Memory B cell (primary cell): ENCODE data around the gene VGLL4.
A peak's percentile ranks its signal among the peaks of the same experiment; 100 is the strongest.

Experiments
- ATAC-seq: fragments of 150-1000 bp; cut with Tn5 transposase; 2 replicates; pipeline ENCODE4 v1.10.0; 2021; ENCODE audit warnings: low read depth, mild to moderate bottlenecking, moderate library complexity
- DNase-seq, 2 donors: peaks; one replicate each; pipeline ENCODE4 v3.0.0; 2022; ENCODE audit warnings: low spot score in 2 of 2
- H3K27ac Mint-ChIP-seq: one replicate; pipeline ENCODE4 v1.8.0; 2022; ENCODE audit warnings: mild to moderate bottlenecking, moderate library complexity, mixed read lengths
- H3K27me3 Mint-ChIP-seq: one replicate; pipeline ENCODE4 v1.8.0; 2022; ENCODE audit warnings: mixed read lengths
- H3K36me3 Mint-ChIP-seq: one replicate; pipeline ENCODE4 v1.8.0; 2022; ENCODE audit warnings: mild to moderate bottlenecking, mixed read lengths
- H3K4me1 Mint-ChIP-seq: one replicate; pipeline ENCODE4 v1.8.0; 2022; ENCODE audit warnings: mixed read lengths
- H3K4me3 Mint-ChIP-seq: one replicate; pipeline ENCODE4 v1.8.0; 2022; ENCODE audit warnings: mild to moderate bottlenecking, moderate library complexity, mixed read lengths
- H3K9me3 Mint-ChIP-seq: one replicate; pipeline ENCODE4 v1.8.0; 2022; ENCODE audit warnings: mixed read lengths

Gene VGLL4

GRCh38 chr3:11560746-11561145 is 83.0 kb downstream of the VGLL4 start:
- ATAC-seq (no peak), DNase-seq (no peak)
- Mint-ChIP-seq H3K36me3 (peaks cover 12% of the 10 kb centered on the region), H3K4me1 (no peaks in the 10 kb centered on the region), H3K27me3 (no peaks in the 10 kb centered on the region), H3K27ac (peak overlapping the region; percentile 69), H3K9me3 (no peaks in the 10 kb centered on the region), H3K4me3 (no peak overlapping the region)

- H3K27me3 Mint-ChIP-seq = no peaks in the 10 kb centered on the region
- no peak for DNase-seq
- no peaks in the 10 kb centered on the region for H3K4me1 Mint-ChIP-seq
- ATAC-seq = no peak
- peaks cover 12% of the 10 kb centered on the region for H3K36me3 Mint-ChIP-seq
- no peaks in the 10 kb centered on the region for H3K9me3 Mint-ChIP-seq
- peak overlapping the region; percentile 69 for H3K27ac Mint-ChIP-seq
- H3K4me3 Mint-ChIP-seq = no peak overlapping the region
These were observed 83.7 kb downstream of the VGLL4 start for GRCh38 chr3:11559816-11560633.

GRCh38 chr3:11558918-11559815 is 84.5 kb downstream of the VGLL4 start:
- Mint-ChIP-seq H3K4me1 (no peaks in the 10 kb centered on the region), H3K9me3 (no peaks in the 10 kb centered on the region), H3K36me3 (peaks cover 12% of the 10 kb centered on the region), H3K27ac (peak overlapping the region; percentile 69), H3K27me3 (no peaks in the 10 kb centered on the region), H3K4me3 (no peak overlapping the region)
- no peak for ATAC-seq
- no peak for DNase-seq

DNA sequence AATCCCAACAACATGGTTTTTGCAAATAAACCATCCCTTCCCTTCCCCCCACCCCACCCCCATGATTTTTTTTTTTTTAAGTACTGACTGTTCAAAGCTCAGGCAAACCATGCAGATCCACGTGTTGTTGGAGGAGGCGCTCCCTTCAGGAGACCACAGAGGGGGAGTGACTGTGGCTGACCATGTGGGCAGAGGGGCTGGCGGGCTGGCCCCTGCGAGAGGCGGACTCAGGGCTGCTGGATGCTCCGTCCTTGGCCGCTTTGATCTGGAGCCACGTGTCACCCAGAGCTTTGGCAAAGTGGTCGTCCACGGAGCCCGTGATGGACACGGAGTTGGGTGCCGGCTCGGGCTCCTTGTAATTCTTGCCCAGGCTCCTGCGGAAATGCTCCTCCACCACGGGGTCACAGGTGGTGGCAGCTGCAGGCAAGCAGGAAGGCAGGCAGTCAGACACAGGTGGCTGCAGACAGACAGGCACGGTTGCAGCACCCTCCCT is 85.3 kb downstream of the VGLL4 start:
- Mint-ChIP-seq H3K27ac (peak overlapping the region; percentile 41), H3K4me3 (no peak overlapping the region), H3K9me3 (no peaks in the 10 kb centered on the region), H3K36me3 (peaks cover 13% of the 10 kb centered on the region), H3K4me1 (no peaks in the 10 kb centered on the region), H3K27me3 (no peaks in the 10 kb centered on the region)
- ATAC-seq (no peak), DNase-seq (no peak)

DNA sequence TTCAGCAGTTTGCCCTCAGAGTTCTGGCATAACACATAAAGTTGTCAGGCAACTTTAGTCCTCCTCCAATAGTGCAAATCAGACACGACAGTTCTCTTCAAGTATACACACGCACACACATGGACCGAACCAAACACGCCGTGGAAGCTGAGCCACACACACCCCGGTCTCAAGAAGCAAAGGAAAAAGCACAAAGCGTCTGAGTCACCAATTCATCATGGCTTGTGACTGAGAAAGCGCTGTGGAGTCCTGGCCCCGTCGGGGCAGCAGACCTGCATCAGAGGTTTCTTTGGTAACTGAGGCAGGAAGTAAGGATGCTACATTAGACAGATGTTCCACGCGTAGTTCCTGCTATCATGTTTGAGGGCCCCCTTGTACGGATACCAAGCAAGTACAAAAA is 85.7 kb downstream of the VGLL4 start:
- Mint-ChIP-seq H3K27me3 (no peaks in the 10 kb centered on the region), H3K27ac (peak overlapping the region; percentile 41), H3K9me3 (no peaks in the 10 kb centered on the region), H3K36me3 (peaks cover 11% of the 10 kb centered on the region), H3K4me1 (no peaks in the 10 kb centered on the region), H3K4me3 (no peak overlapping the region)
- ATAC-seq = no peak
- no peak for DNase-seq

GRCh38 chr3:11556851-11557644 is 86.7 kb downstream of the VGLL4 start:
- H3K4me1 Mint-ChIP-seq = no peaks in the 10 kb centered on the region
- ATAC-seq = no peak
- no peak for DNase-seq
- H3K36me3 Mint-ChIP-seq = peaks cover 18% of the 10 kb centered on the region
- no peak overlapping the region for H3K4me3 Mint-ChIP-seq
- no peaks in the 10 kb centered on the region for H3K9me3 Mint-ChIP-seq
- H3K27me3 Mint-ChIP-seq = no peaks in the 10 kb centered on the region
- H3K27ac Mint-ChIP-seq = peak overlapping the region; percentile 41

DNA sequence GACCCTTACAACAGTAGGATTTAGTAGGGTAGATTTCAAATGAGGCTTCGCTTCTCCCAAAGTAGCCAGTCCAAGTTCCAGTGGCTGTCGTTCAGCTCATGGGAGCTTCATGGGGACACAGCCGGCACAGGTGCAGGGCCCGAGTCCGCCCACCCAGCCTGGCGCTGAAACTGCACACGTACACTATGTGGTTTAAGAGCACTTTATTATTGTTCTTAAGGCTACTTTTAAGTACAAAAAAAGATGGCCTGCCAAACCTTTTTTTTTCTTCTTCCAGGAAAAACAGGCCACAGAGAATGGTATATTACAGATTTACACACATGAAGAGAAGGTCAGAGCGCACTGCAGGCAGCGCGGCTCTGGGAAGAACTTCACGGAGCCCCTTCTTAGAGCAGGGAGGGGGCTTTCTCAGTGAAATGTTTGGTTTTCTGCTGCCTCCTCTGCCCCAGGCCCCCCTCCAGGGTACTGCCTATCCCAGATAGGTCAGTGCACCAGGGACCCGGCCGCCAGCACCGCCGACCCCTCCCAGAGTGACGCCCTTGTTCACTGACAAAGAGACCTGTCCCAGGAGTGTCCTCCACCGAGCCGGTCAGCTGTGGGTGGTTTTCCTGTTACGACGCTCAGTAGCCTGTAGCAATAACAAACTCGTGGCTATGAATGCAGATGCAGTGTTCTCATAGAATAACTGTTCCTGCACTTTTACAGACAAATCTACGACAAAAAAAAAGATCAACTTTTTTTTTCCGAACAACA is 87.7 kb downstream of the VGLL4 start:
- no peak overlapping the region for H3K4me3 Mint-ChIP-seq
- no peaks in the 10 kb centered on the region for H3K9me3 Mint-ChIP-seq
- no peaks in the 10 kb centered on the region for H3K4me1 Mint-ChIP-seq
- ATAC-seq (no peak), DNase-seq (no peak)
- H3K27me3 Mint-ChIP-seq = no peaks in the 10 kb centered on the region
- no peak overlapping the region for H3K27ac Mint-ChIP-seq
- H3K36me3 Mint-ChIP-seq = peaks cover 21% of the 10 kb centered on the region

GRCh38 chr3:11555211-11555782 is 88.4 kb downstream of the VGLL4 start:
- Mint-ChIP-seq H3K9me3 (no peaks in the 10 kb centered on the region), H3K4me1 (peaks cover 5% of the 10 kb centered on the region), H3K36me3 (peaks cover 22% of the 10 kb centered on the region), H3K4me3 (no peak overlapping the region), H3K27me3 (no peaks in the 10 kb centered on the region), H3K27ac (no peak overlapping the region)
- DNase-seq = no peak
- no peak for ATAC-seq

DNA sequence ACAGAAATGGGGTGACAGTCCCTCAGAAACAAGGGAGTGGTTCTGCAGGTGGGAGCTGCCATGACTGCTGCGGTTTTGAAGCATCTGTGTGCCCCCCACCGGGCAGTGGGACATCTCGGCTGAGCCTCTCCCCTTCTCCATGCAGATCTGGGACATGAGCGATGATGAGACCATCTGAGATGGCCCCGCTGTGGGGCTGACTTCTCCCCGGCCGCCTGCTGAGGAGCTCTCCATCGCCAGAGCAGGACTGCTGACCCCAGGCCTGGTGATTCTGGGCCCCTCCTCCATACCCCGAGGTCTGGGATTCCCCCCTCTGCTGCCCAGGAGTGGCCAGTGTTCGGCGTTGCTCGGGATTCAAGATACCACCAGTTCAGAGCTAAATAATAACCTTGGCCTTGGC is 89.0 kb downstream of the VGLL4 start:
- ATAC-seq (no peak), DNase-seq (no peak)
- H3K9me3 Mint-ChIP-seq = no peaks in the 10 kb centered on the region
- peaks cover 19% of the 10 kb centered on the region for H3K36me3 Mint-ChIP-seq
- H3K4me3 Mint-ChIP-seq = no peak overlapping the region
- no peak overlapping the region for H3K27ac Mint-ChIP-seq
- H3K27me3 Mint-ChIP-seq = no peaks in the 10 kb centered on the region
- peaks cover 11% of the 10 kb centered on the region for H3K4me1 Mint-ChIP-seq

GRCh38 chr3:11554236-11554610 is 89.5 kb downstream of the VGLL4 start:
- H3K27ac Mint-ChIP-seq = no peak overlapping the region
- H3K4me1 Mint-ChIP-seq = peaks cover 15% of the 10 kb centered on the region
- H3K9me3 Mint-ChIP-seq = no peaks in the 10 kb centered on the region
- H3K27me3 Mint-ChIP-seq = no peaks in the 10 kb centered on the region
- H3K36me3 Mint-ChIP-seq = peaks cover 19% of the 10 kb centered on the region
- H3K4me3 Mint-ChIP-seq = no peak overlapping the region
- ATAC-seq (no peak), DNase-seq (no peak)

DNA sequence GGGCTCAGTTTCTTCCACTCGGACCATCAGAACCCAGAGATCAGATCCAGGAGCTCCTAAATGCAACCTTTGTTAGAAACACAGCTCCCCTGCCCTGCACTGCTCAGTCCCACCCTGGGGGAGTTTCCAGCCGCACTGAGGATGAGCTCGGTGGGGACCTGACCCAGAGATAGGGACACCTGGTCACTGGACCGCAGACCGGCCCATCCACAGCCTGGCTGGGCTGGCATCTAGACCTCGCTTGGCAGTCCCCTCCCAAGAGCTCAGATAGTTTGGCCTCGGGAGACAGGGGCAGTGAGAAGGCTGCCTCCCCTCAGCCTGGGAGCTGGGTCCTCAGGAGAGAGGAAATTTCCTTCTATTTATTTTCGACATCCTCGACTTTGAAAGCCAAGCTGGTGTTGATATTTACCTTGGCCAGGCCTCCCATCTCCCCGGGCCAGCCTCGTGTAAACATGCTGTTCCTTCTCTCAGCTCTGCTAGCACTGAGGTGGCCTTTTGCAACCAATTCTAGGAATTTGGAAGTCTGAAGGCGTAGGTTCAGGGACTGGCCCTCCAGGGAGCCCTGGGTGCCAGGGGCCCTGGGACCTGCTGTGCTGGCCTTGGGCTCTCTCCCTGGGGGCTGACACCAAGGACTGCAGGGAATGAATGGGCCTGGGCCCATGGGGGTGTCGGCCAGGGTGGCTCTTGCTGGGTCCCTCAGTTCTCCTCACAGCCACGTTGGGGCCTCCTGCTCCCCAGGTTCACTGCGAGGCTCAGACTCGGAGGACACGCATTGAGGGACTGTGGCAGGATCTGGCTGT is 90.1 kb downstream of the VGLL4 start:
- ATAC-seq = no peak
- H3K27me3 Mint-ChIP-seq = no peaks in the 10 kb centered on the region
- peaks cover 20% of the 10 kb centered on the region for H3K36me3 Mint-ChIP-seq
- H3K9me3 Mint-ChIP-seq = no peaks in the 10 kb centered on the region
- no peak overlapping the region for H3K4me3 Mint-ChIP-seq
- H3K27ac Mint-ChIP-seq = no peak overlapping the region
- DNase-seq = no peak
- peaks cover 17% of the 10 kb centered on the region for H3K4me1 Mint-ChIP-seq
